HepG2 (cell line): Measurements from ENCODE around the gene FGFR3. TPM values are rescaled to one million over a fixed set of nuclear protein-coding genes. Genes with fewer than 3 reads are reported as not detected.
A peak's percentile ranks its signal among the peaks of the same experiment; 100 is the strongest.

Experiments
- CHCHD3 ChIP-seq: sonication (generic); formaldehyde crosslinking; IDR thresholded peaks from 2 replicates; pipeline ENCODE4 v1.8.0; 2022; ENCODE audit warnings: mild to moderate bottlenecking, missing genetic modification reagents, moderate library complexity
- JUNB ChIP-seq: sonication (generic); formaldehyde crosslinking; IDR thresholded peaks from 2 replicates; pipeline ENCODE4 v1.8.0; 2022; ENCODE audit warnings: missing genetic modification reagents, mild to moderate bottlenecking, borderline replicate concordance
- KIAA2018 ChIP-seq: sonication (generic); formaldehyde crosslinking; IDR thresholded peaks from 2 replicates; pipeline ENCODE4 v1.5.0; 2020; ENCODE audit warnings: mild to moderate bottlenecking, missing genetic modification reagents, borderline replicate concordance
- NFE2L1 ChIP-seq: sonication (generic); formaldehyde crosslinking; IDR thresholded peaks from 2 replicates; pipeline ENCODE4 v1.4.0; 2020; ENCODE audit warnings: missing genetic modification reagents, mild to moderate bottlenecking, borderline replicate concordance
- POLR2AphosphoS5 ChIP-seq: IDR thresholded peaks from 2 replicates; pipeline ENCODE4 v1.6.1; 2012; ENCODE audit warnings: low read depth, low read length
- POLR2G ChIP-seq: fragments of 200-400 bp; formaldehyde crosslinking; IDR thresholded peaks from 2 replicates; pipeline ENCODE4 v1.6.1; 2018; ENCODE audit warnings: mild to moderate bottlenecking, low read depth, low read length, moderate library complexity
- RBFOX2 ChIP-seq: fragments of 200-400 bp; formaldehyde crosslinking; IDR thresholded peaks from 2 replicates; pipeline ENCODE4 v1.6.1; 2017; ENCODE audit warnings: low read depth, mild to moderate bottlenecking, low read length
- STAT6 ChIP-seq: sonication (generic); formaldehyde crosslinking; IDR thresholded peaks from 2 replicates; pipeline ENCODE4 v1.4.0; 2020; ENCODE audit warnings: missing genetic modification reagents, mild to moderate bottlenecking, borderline replicate concordance
- TFDP1 ChIP-seq: IDR thresholded peaks from 2 replicates; pipeline ENCODE4 v1.6.1; 2016; ENCODE audit warnings: missing compliant biosample characterization, missing genetic modification reagents, borderline replicate concordance
- ZFP36 ChIP-seq: fragments of 150-350 bp; IDR thresholded peaks from 2 replicates; pipeline ENCODE4 v1.6.1; 2018; ENCODE audit warnings: borderline replicate concordance, low read length, low read depth; ENCODE audit not compliant: partially characterized antibody
- ZNF503 ChIP-seq: sonication (generic); formaldehyde crosslinking; IDR thresholded peaks from 2 replicates; pipeline ENCODE4 v1.4.0; 2020; ENCODE audit warnings: missing genetic modification reagents
- ZNF607 ChIP-seq: sonication (generic); formaldehyde crosslinking; IDR thresholded peaks from 2 replicates; pipeline ENCODE4 v1.5.1; 2020; ENCODE audit warnings: missing genetic modification reagents, mild to moderate bottlenecking, borderline replicate concordance
- ZNF841 ChIP-seq: sonication (generic); formaldehyde crosslinking; IDR thresholded peaks from 2 replicates; pipeline ENCODE4 v1.8.1; 2023; ENCODE audit warnings: missing genetic modification reagents, borderline replicate concordance
- polyA plus RNA-seq, 8 experiments: library from polyadenylated mRNA; depleted of rRNA in 3 of 8; stranded (reverse) in 7 of 8; unstranded in 1 of 8; fragments of >200 nt; fragmentation: Illumina TruSeq in 4 of 8; extraction: Trizol in 4 of 8; gene quantifications; 2 replicates each; pipeline versions ENCODE4 v1.2.1 to v1.2.3, GENCODE V29; 2011 to 2016; ENCODE audit warnings: low read depth in 4 of 8, missing spikeins in 1 of 8, mixed read lengths in 1 of 8; ENCODE audit not compliant: insufficient read depth in 1 of 8
- total RNA-seq, 5 experiments: library from RNA; depleted of rRNA; stranded (reverse); fragments of >200 nt; fragmentation: Illumina TruSeq; extraction: Trizol; gene quantifications; 2 replicates each; pipeline ENCODE4 v1.2.3, GENCODE V29; 2016; ENCODE audit warnings: low read depth in 1 of 5

Gene FGFR3
- total and polyA plus RNA-seq, 2 of the 13 experiments (the other 11 are each of a cell fraction or from before 2014, with no cell fraction given): 103 to 109 TPM

GRCh38 chr4:1808851-1809753 is 16.0 kb downstream of the FGFR3 start (continued):
- peak; percentile 95 for TF ChIP-seq ZFP36
- no peak for TF ChIP-seq KIAA2018 (CRISPR knock-in tag)
- TF ChIP-seq RBFOX2: 0 out of 2 replicates have a peak, but pooled peaks have one; percentile 8
- no peak for TF ChIP-seq ZNF607 (CRISPR knock-in tag)
- 0 out of 2 replicates have a peak, but pooled peaks have one; percentile 13 for TF ChIP-seq JUNB
- 0 out of 2 replicates have a peak, but pooled peaks have one; percentile 1 for TF ChIP-seq STAT6 (CRISPR knock-in tag)
- TF ChIP-seq ZNF503 (CRISPR knock-in tag): no peak
- 0 out of 2 replicates have a peak, but pooled peaks have one; percentile 22 for TF ChIP-seq ZNF841 (CRISPR knock-in tag)
- TF ChIP-seq TFDP1 (CRISPR knock-in tag): no peak
- TF ChIP-seq NFE2L1 (CRISPR knock-in tag): 0 out of 2 replicates have a peak, but pooled peaks have one; percentile 21
- peak; percentile 41; the same call in 1 of the 2 replicates for TF ChIP-seq POLR2AphosphoS5
- TF ChIP-seq POLR2G: peak; percentile 80
- TF ChIP-seq CHCHD3 (CRISPR knock-in tag): no peak
